Neural progenitor cell (in vitro differentiated cells): ENCODE results near the gene RAD51B. TPM values are rescaled to one million over a fixed set of nuclear protein-coding genes. Genes with fewer than 3 reads are reported as not detected.
A peak's percentile ranks its signal among the peaks of the same experiment; 100 is the strongest.

Experiments
- DNase-seq: peaks from one replicate; pipeline ENCODE4 v3.0.0-alpha.2; 2016; ENCODE audit warnings: low spot score
- H2AFZ ChIP-seq: fragments of 200-600 bp; sonication (generic); replicated peaks from 2 replicates; pipeline ENCODE4 v1.6.1; 2016; ENCODE audit warnings: antibody characterized with exemption
- H3F3A ChIP-seq: fragments of 200-600 bp; sonication (generic); 2 replicates; pipeline ENCODE4 v1.6.1; 2016; ENCODE audit warnings: antibody characterized with exemption, low read depth
- H3K27ac ChIP-seq: fragments of 200-600 bp; sonication (generic); 2 replicates; pipeline ENCODE4 v1.5.1; 2016; ENCODE audit warnings: mild to moderate bottlenecking
- H3K27me3 ChIP-seq: fragments of 200-600 bp; sonication (generic); 2 replicates; pipeline ENCODE4 v1.6.1; 2016; ENCODE audit warnings: mild to moderate bottlenecking, moderate library complexity
- H3K36me3 ChIP-seq: fragments of 200-600 bp; sonication (generic); 2 replicates; pipeline ENCODE4 v1.5.1; 2016
- H3K4me1 ChIP-seq: fragments of 200-600 bp; sonication (generic); 2 replicates; pipeline ENCODE4 v1.6.1; 2016; ENCODE audit warnings: mixed run types
- H3K4me2 ChIP-seq: fragments of 200-600 bp; sonication (generic); 2 replicates; pipeline ENCODE4 v1.6.1; 2016
- H3K4me3 ChIP-seq: fragments of 200-600 bp; sonication (generic); 2 replicates; pipeline ENCODE4 v1.5.1; 2016
- H3K79me2 ChIP-seq: fragments of 200-600 bp; sonication (generic); 2 replicates; pipeline ENCODE4 v1.6.1; 2016; ENCODE audit warnings: low read depth
- H3K9ac ChIP-seq: fragments of 200-600 bp; sonication (generic); 2 replicates; pipeline ENCODE4 v1.6.1; 2016
- H3K9me3 ChIP-seq: fragments of 200-600 bp; sonication (generic); 2 replicates; pipeline ENCODE4 v1.5.1; 2016; ENCODE audit warnings: low read depth
- H4K20me1 ChIP-seq: fragments of 200-600 bp; sonication (generic); 2 replicates; pipeline ENCODE4 v1.6.1; 2016; ENCODE audit warnings: low read depth
- H3K27ac Mint-ChIP-seq: 3 replicates; pipeline ENCODE4 v1.8.0; 2021; ENCODE audit warnings: mixed read lengths
- H3K27me3 Mint-ChIP-seq: 2 replicates; pipeline ENCODE4 v1.8.0; 2022; ENCODE audit warnings: low read depth, mild to moderate bottlenecking, inconsistent platforms, moderate library complexity, mixed read lengths; ENCODE audit not compliant: insufficient read depth
- H3K36me3 Mint-ChIP-seq: 3 replicates; pipeline ENCODE4 v1.8.0; 2021; ENCODE audit warnings: mixed read lengths
- H3K4me1 Mint-ChIP-seq: 3 replicates; pipeline ENCODE4 v1.8.0; 2021; ENCODE audit warnings: mixed read lengths
- H3K4me3 Mint-ChIP-seq: 3 replicates; pipeline ENCODE4 v1.8.0; 2021; ENCODE audit warnings: mild to moderate bottlenecking, moderate library complexity, mixed read lengths
- H3K9me3 Mint-ChIP-seq: 3 replicates; pipeline ENCODE4 v1.8.0; 2020; ENCODE audit warnings: mixed read lengths
- CTCF ChIP-seq: fragments of 200-600 bp; sonication (generic); IDR thresholded peaks from 2 replicates; pipeline ENCODE4 v1.5.1; 2017; ENCODE audit warnings: antibody characterized with exemption, mild to moderate bottlenecking
- EZH2 ChIP-seq: fragments of 200-600 bp; sonication (generic); IDR thresholded peaks from 2 replicates; pipeline ENCODE4 v1.6.1; 2017; ENCODE audit warnings: antibody characterized with exemption, mild to moderate bottlenecking, moderate library complexity
- EZH2phosphoT487 ChIP-seq: fragments of 200-600 bp; sonication (generic); IDR thresholded peaks from 2 replicates; pipeline ENCODE4 v1.6.1; 2017; ENCODE audit warnings: antibody characterized with exemption
- total RNA-seq: library from RNA; depleted of rRNA; stranded (reverse); fragments of >200 nt; gene quantifications from 2 replicates; pipeline ENCODE4 v1.2.3, GENCODE V29; 2015; ENCODE audit warnings: low replicate concordance

RAD51B gene
- total RNA-seq, 1 donor from 2014 or later: 50.5 TPM

GRCh38 chr14:68203871-68204270 lies 384.3 kb downstream of the RAD51B start:
- Histone ChIP-seq H3K9ac (no peak overlapping the region), H3K4me2 (no peak overlapping the region), H4K20me1 (no peaks in the 10 kb centered on the region), H3K4me3 (no peak overlapping the region), H3K9me3 (no peaks in the 10 kb centered on the region), H3K4me1 (peaks cover 20% of the 10 kb centered on the region), H3F3A (peaks cover 26% of the 10 kb centered on the region), H3K79me2 (no peaks in the 10 kb centered on the region), H2AFZ (no peak overlapping the region), H3K27me3 (no peaks in the 10 kb centered on the region), H3K27ac (no peak overlapping the region), H3K36me3 (no peaks in the 10 kb centered on the region)
- Mint-ChIP-seq H3K36me3 (peaks cover 6% of the 10 kb centered on the region), H3K27ac (no peak overlapping the region), H3K9me3 (peaks cover 12% of the 10 kb centered on the region), H3K4me1 (peaks cover 18% of the 10 kb centered on the region), H3K27me3 (no peaks in the 10 kb centered on the region), H3K4me3 (no peak overlapping the region)
- no peak for TF ChIP-seq CTCF
- no peak for TF ChIP-seq EZH2
- no peak for TF ChIP-seq EZH2phosphoT487
- DNase-seq: no peak

GRCh38 chr14:68208218-68208617 lies 388.6 kb downstream of the RAD51B start:
- H3K4me1 ChIP-seq: peaks cover 5% of the 10 kb centered on the region
- no peak overlapping the region for H2AFZ ChIP-seq
- H3K9me3 ChIP-seq: no peaks in the 10 kb centered on the region
- H3K27me3 Mint-ChIP-seq: peaks cover 2% of the 10 kb centered on the region
- no peaks in the 10 kb centered on the region for H3K36me3 ChIP-seq
- no peak overlapping the region for H3K4me3 ChIP-seq
- H3K79me2 ChIP-seq: no peaks in the 10 kb centered on the region
- H3K27ac Mint-ChIP-seq: no peak overlapping the region
- peaks cover 3% of the 10 kb centered on the region for H3K36me3 Mint-ChIP-seq
- H3K27ac ChIP-seq: no peak overlapping the region
- DNase-seq: no peak
- TF ChIP-seq EZH2phosphoT487 (no peak), EZH2 (no peak), CTCF (no peak)
- no peak overlapping the region for H3K4me2 ChIP-seq
- H3K9me3 Mint-ChIP-seq: peaks cover 9% of the 10 kb centered on the region
- peaks cover 5% of the 10 kb centered on the region for H3F3A ChIP-seq
- H4K20me1 ChIP-seq: no peaks in the 10 kb centered on the region
- H3K27me3 ChIP-seq: no peaks in the 10 kb centered on the region
- peaks cover 10% of the 10 kb centered on the region for H3K4me1 Mint-ChIP-seq
- no peak overlapping the region for H3K4me3 Mint-ChIP-seq
- no peak overlapping the region for H3K9ac ChIP-seq

GRCh38 chr14:68208626-68209317 lies 389.2 kb downstream of the RAD51B start:
- H3K9me3 ChIP-seq: no peaks in the 10 kb centered on the region
- H3K4me2 ChIP-seq: no peak overlapping the region
- no peaks in the 10 kb centered on the region for H4K20me1 ChIP-seq
- DNase-seq: no peak
- Mint-ChIP-seq H3K27me3 (peaks cover 2% of the 10 kb centered on the region), H3K27ac (no peak overlapping the region), H3K36me3 (peaks cover 3% of the 10 kb centered on the region), H3K4me1 (peaks cover 10% of the 10 kb centered on the region), H3K9me3 (peaks cover 6% of the 10 kb centered on the region), H3K4me3 (no peak overlapping the region)
- H3K9ac ChIP-seq: no peak overlapping the region
- H3K36me3 ChIP-seq: no peaks in the 10 kb centered on the region
- peaks cover under 1% of the 10 kb centered on the region for H3F3A ChIP-seq
- TF ChIP-seq EZH2: no peak
- no peak overlapping the region for H2AFZ ChIP-seq
- H3K4me1 ChIP-seq: peaks cover 1% of the 10 kb centered on the region
- H3K4me3 ChIP-seq: no peak overlapping the region
- no peaks in the 10 kb centered on the region for H3K27me3 ChIP-seq
- no peaks in the 10 kb centered on the region for H3K79me2 ChIP-seq
- H3K27ac ChIP-seq: no peak overlapping the region

- no peak overlapping the region for H3K4me3 ChIP-seq
- TF ChIP-seq CTCF (no peak), EZH2phosphoT487 (no peak), EZH2 (no peak)
- no peaks in the 10 kb centered on the region for H3K36me3 ChIP-seq
- H3K4me2 ChIP-seq: no peak overlapping the region
- H3K79me2 ChIP-seq: no peaks in the 10 kb centered on the region
- H3K27ac Mint-ChIP-seq: peak overlapping the region; percentile 28
- H3F3A ChIP-seq: no peaks in the 10 kb centered on the region
- H3K9me3 ChIP-seq: no peaks in the 10 kb centered on the region
- H3K4me1 ChIP-seq: no peaks in the 10 kb centered on the region
- H3K27me3 Mint-ChIP-seq: peaks cover 2% of the 10 kb centered on the region
- no peaks in the 10 kb centered on the region for H4K20me1 ChIP-seq
- peaks cover 10% of the 10 kb centered on the region for H3K4me1 Mint-ChIP-seq
- H3K27ac ChIP-seq: no peak overlapping the region
- H3K36me3 Mint-ChIP-seq: peaks cover 3% of the 10 kb centered on the region
- no peak overlapping the region for H3K4me3 Mint-ChIP-seq
- peaks cover 2% of the 10 kb centered on the region for H3K9me3 Mint-ChIP-seq
- H2AFZ ChIP-seq: no peak overlapping the region
- H3K27me3 ChIP-seq: no peaks in the 10 kb centered on the region
- no peak overlapping the region for H3K9ac ChIP-seq
- no peak for DNase-seq
These were observed 391.2 kb downstream of the RAD51B start for GRCh38 chr14:68210729-68211299.
